ENCODE measurements around the gene IFI30.

Gene IFI30

GRCh38 chr19:18171605-18172327, 1.8 kb upstream of the IFI30 start:
- no peak for DNase-seq

GRCh38 chr19:18172331-18173053, 1.1 kb upstream of the IFI30 start:
- no peak for DNase-seq

- no peak for DNase-seq
Measured at GRCh38 chr19:18173054-18173571, 500 bp upstream of the IFI30 start.

- no peak for DNase-seq
Measured at GRCh38 chr19:18174983-18175382, 1.4 kb downstream of the IFI30 start.

GRCh38 chr19:18176367-18177310, 3.0 kb downstream of the IFI30 start:
- DNase-seq = no peak

GRCh38 chr19:18179957-18180356, 6.3 kb downstream of the IFI30 start:
- no peak for DNase-seq

GRCh38 chr19:18183529-18183928, 9.9 kb downstream of the IFI30 start:
- DNase-seq = no peak

GRCh38 chr19:18185538-18185937, 11.9 kb downstream of the IFI30 start:
- no peak for DNase-seq

GRCh38 chr19:18190278-18190677, 16.7 kb downstream of the IFI30 start:
- DNase-seq = no peak

GRCh38 chr19:18191640-18192062, 18.0 kb downstream of the IFI30 start:
- no peak for DNase-seq

GRCh38 chr19:18192673-18193387, 19.2 kb downstream of the IFI30 start, which contains the start of gene MPV17L2:
Gene MPV17L2 (plus strand): TSS chr19:18193218. CDS start chr19:18193282, 64 bp downstream.
- DNase-seq = peak; percentile 97

- no peak for DNase-seq
Measured at GRCh38 chr19:18193388-18194180, 20.0 kb downstream of the IFI30 start.

GRCh38 chr19:18194181-18194530, 20.5 kb downstream of the IFI30 start:
- no peak for DNase-seq

GRCh38 chr19:18194554-18195238, 21.1 kb downstream of the IFI30 start:
- DNase-seq = no peak

GRCh38 chr19:18196511-18196845, 22.9 kb downstream of the IFI30 start:
- DNase-seq = no peak

GRCh38 chr19:18197306-18197705, 23.7 kb downstream of the IFI30 start:
- DNase-seq = no peak

GRCh38 chr19:18197941-18198340, 24.3 kb downstream of the IFI30 start:
- no peak for DNase-seq

- DNase-seq = no peak
Measured at GRCh38 chr19:18198374-18198773, 24.8 kb downstream of the IFI30 start.

- no peak for DNase-seq
Measured at GRCh38 chr19:18202397-18202777, 28.8 kb downstream of the IFI30 start.

GRCh38 chr19:18202778-18203407, 29.3 kb downstream of the IFI30 start:
- DNase-seq = peak; percentile 17

All from T-helper 9 cell (primary cell).